HG03354 (cell line): Measurements from ENCODE around the gene KIAA1671.

ENCODE experiments used
- ATAC-seq: cut with Tn5 transposase; IDR thresholded peaks from one replicate; pipeline ENCODE4 v1.9.1; 2021; ENCODE audit warnings: mild to moderate bottlenecking; ENCODE audit not compliant: unreplicated experiment, poor library complexity, severe bottlenecking

The KIAA1671 gene

DNA sequence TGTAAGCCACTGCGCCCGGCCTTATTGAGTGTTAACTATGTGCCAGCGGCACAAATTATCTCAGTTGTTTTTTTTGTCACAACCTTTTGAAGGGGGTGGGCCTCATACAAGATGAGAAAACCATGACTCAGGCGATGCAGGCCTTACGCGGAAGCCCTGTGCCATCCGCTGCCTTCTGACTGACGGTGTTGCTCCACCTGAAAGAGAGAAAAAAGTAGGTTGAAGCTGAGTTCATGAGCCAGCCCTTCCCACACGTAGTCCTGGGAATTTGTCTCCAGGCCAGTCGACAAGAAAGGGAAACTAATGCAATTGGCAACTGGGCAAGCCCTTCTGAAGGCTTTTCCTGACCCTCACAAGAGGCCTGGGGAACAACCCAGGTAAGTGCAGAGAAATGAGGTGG is 150.2 kb downstream of the KIAA1671 start:
- ATAC-seq, result no peak

GRCh38 chr22:25104367-25104766 is 151.9 kb downstream of the KIAA1671 start:
- ATAC-seq, result no peak

GRCh38 chr22:25105817-25106650 is 153.5 kb downstream of the KIAA1671 start:
- no peak for ATAC-seq

DNA sequence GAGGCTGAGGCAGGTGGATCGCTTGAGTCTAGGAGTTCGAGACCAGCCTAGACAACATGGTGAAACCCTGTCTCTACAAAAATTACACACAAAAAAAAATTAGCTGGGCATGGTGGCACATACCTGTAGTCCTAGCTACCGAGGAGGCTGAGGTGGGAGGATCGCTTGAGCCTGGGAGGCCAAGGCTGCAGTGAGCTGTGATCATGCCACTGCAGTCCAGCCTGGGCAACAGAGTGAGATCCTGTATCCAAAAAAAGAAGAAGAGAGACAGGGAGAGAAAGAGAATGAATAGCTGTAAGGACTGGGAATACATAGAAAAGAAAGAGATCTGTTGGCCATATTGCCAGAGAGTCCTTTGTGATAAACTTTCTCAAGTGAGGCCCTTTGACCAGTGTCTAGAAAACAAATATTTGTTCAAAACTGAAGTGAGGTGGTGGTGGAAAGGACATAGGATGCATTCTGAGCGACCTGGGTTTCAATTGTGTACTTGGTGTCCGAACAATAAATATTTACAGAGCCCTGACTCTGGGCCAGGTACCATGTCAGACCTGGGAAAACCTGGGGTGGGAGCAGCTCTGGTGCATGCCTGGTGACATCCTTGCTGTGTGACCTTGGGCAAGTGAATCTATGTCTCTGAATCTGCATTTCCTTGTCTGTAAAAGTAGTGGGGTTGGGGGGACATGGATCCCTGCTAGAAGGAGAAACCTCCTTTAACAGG is 157.5 kb downstream of the KIAA1671 start:
- ATAC-seq, result no peak

- ATAC-seq, result no peak
These were observed 158.0 kb downstream of the KIAA1671 start for GRCh38 chr22:25110596-25110845.

DNA sequence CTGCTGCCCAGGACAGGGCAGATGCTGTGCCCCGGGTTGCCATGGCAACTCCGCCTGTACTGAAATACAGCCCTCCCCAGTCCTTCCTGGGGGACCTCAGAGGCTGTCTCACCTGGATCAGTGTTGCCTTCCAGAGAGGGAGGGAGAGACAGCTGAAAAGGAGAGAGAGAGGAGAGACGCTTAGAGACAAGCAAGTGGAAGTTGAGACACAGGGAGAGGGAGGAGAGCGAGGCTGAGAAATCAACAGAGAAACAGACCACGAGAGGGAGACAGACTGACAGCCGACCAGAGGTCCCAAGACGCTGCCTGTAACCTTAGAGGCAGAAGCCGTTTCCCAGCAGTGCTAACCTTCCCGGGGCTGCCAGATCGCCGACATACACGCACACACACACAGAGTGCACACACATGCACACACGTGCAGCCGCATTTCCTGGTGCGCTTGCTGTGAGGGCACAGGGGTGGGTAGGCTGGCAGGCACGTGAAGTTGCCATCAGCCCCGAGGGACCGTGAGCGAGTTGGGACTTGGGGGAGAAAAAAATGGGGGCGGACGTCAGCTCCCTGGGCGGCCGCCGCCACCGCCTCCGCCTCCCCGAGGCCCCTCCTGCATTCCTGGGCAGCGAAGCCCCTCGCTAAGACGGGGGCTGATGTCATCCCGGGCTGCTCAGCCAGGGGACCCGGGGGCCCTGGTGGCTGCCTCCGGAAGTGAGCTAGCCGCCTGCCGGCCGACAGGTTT is 158.5 kb downstream of the KIAA1671 start:
- ATAC-seq, result peak; percentile 56

- ATAC-seq, result peak; percentile 5
These were observed 159.3 kb downstream of the KIAA1671 start for GRCh38 chr22:25111579-25112517.

DNA sequence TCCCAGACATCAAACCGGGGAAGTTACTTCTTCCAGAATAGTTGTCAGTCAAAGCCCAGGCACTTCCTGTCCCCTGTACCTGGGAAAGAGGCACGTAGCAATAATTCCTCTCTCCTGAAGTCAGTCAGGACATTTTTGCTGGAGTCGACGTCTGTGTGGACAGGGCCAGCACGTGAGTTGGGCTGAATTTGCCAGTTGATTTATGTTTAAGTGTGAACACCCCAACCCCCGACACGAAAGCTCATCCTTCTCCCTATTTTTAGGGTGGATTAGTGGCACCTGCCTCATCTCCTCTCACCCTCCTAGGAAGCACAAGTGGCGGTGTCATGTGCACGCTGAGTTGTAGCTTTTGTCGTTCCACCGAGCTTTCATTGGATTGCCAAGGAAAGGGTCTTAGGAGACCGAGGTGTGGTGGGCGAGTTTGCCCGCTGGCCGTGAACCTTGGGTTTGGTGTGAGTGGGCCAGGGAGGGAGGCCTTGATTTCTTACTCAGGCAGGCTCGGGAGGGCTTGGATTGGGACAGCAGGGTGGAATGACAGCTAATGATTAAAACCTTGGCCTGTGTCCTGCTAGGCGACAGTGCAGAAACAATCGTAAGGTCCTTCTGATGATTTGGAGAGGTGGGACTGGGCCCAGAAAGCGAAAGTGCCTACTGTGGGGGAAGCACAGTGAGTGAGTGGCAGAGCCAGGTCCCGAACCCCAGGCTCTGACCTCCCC is 160.2 kb downstream of the KIAA1671 start:
- no peak for ATAC-seq

GRCh38 chr22:25113316-25113721 is 160.8 kb downstream of the KIAA1671 start:
- no peak for ATAC-seq

DNA sequence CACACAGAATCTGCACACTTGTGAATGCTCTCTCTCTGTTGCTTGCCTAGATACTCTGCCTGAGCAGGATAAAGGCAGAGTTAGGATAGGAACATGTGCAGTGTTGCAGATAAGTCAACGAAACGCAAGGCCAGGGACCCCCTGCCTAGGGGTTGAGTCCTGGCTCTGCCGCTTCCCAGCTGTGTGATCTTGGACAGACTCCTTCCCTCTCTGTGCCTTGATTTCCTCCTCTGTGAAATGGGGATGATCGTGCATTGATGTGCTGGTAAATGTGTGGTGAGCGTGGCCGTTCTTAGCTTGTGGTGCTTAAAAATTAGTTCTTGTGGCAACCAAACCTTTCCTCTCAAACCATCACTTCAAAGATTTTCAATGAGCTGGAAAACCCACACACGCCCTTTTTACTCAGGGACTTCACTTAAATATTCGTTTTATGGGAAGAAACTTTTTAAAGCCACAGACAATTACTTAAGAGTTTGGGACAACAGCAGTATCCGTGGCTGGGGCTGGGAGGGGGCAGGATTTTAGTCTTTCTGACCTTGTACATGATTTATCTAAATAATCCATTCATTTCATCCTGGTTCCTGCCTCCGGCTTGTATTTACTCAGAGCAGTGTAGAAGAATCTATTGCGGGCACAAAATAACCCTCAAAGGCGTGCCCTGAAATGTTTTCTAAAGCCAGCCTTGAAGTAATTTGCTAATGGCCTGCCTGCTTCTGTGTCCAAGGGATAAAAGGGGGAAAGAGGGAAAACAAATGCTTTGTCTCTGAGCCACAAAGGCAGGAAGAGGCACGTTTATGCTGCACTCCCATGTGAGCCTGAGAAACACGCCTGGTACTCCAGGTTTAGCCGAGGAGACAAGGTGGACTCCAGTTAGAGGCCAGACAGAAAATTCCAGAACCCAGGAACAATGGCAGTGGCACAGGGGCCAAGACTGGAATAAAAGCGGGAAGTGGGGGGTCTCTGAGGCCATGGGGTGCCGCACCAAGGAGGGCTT is 162.2 kb downstream of the KIAA1671 start:
- no peak for ATAC-seq

GRCh38 chr22:25119609-25120008 is 167.1 kb downstream of the KIAA1671 start:
- ATAC-seq, result no peak

DNA sequence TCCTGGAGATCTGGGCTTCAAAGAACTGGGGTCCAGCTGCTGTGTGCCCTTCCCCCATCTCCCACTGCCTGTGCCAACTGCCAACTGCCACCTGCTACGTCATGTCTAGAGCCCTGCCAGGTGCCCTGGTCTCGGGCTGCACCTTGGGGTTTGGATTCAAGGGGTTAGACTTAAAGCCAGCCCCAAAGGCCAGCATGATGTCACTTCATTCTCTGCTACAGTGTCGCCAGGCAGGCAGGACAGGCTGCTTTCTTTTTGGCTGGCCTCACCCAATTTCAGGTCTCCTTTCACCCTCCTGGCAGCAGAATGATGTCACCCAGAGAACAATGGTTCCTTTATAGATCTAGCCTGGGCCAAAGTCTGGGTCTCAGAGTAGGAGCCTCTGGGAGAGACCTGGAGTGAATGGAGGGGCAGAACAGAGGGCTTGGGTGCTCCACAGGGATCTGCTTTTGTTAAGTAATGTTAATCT is 167.6 kb downstream of the KIAA1671 start:
- no peak for ATAC-seq

DNA sequence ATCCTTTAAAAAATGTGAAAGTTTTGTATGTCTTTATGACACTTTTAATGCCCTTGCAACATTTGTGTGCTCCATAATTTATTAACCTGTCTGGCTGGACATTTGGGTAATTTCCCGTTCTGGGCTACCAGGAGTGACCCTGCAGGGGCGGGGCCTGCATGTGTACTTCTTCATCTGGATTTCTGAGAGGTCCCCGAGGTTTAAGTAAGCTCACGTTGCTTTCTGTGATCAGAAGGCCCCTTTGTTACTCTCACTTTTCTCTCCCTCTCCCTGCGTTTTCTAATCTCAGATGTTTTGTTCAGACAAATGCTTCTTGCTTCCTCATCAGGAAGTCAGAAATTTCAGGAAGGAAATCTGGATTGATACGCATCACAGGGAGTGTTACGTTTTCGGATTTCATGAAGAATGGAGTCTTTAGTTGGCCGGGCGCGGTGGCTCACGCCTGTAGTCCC is 168.3 kb downstream of the KIAA1671 start:
- no peak for ATAC-seq

GRCh38 chr22:25122136-25122764 is 169.7 kb downstream of the KIAA1671 start:
- no peak for ATAC-seq

GRCh38 chr22:25123677-25124076 is 171.2 kb downstream of the KIAA1671 start:
- ATAC-seq, result no peak

GRCh38 chr22:25125693-25126357 is 173.3 kb downstream of the KIAA1671 start:
- ATAC-seq, result no peak

DNA sequence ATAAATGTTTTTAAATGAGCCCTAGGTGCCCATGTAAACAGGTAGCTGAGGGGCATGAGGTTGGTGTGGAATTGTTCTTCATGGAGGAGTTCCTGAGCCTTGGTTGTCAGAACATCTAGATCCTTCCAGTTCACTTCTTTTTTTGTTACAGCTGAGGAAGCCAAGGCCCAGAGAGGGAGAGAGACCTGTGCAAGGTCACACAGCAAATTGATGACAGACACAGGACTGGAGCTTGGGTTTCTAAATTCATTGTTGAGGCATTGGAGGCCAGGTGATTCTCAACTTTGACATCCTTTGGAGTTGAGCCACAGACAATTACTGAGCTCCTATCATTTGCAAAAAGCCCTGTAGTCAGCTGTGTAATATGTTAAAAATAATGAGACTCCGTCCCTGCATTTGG is 174.0 kb downstream of the KIAA1671 start:
- no peak for ATAC-seq
